T-helper 1 cell treated with Interleukin-12 subunit alpha and Interleukin-12 subunit beta and Interleukin-4 antibody, amounts not matched to agents 30 μg/mL and 1 μg/mL, for 36 hours (primary cell): ENCODE measurements around the gene ACKR2.
"Not testable (repeated sequence)": the region's sequence is repeated elsewhere in the genome, so short reads cannot be mapped to it uniquely, and the experiment has no call there.

Source experiments
- H3K27ac Mint-ChIP-seq: one replicate; pipeline ENCODE4 v1.8.0; 2021; ENCODE audit warnings: mild to moderate bottlenecking, mixed read lengths
- H3K27me3 Mint-ChIP-seq: one replicate; pipeline ENCODE4 v1.8.0; 2021; ENCODE audit warnings: low read depth, mixed read lengths
- H3K36me3 Mint-ChIP-seq: one replicate; pipeline ENCODE4 v1.8.0; 2021; ENCODE audit warnings: low read depth, mixed read lengths
- H3K4me1 Mint-ChIP-seq: one replicate; pipeline ENCODE4 v1.8.0; 2021; ENCODE audit warnings: low read depth, mixed read lengths
- H3K4me3 Mint-ChIP-seq: one replicate; pipeline ENCODE4 v1.8.0; 2021; ENCODE audit warnings: mild to moderate bottlenecking, moderate library complexity, mixed read lengths
- H3K9me3 Mint-ChIP-seq: one replicate; pipeline ENCODE4 v1.8.0; 2021; ENCODE audit warnings: mixed read lengths

The ACKR2 gene

GRCh38 chr3:42811118-42811883 is 2.1 kb downstream of the ACKR2 start:
- H3K27me3 Mint-ChIP-seq = peaks cover 32% of the 10 kb centered on the region
- H3K4me3 Mint-ChIP-seq, H3K36me3 Mint-ChIP-seq, H3K4me1 Mint-ChIP-seq, H3K27ac Mint-ChIP-seq, H3K9me3 Mint-ChIP-seq: not testable (repeated sequence)

GRCh38 chr3:42814246-42814645 is 5.0 kb downstream of the ACKR2 start:
- Mint-ChIP-seq H3K27ac (no peak overlapping the region), H3K9me3 (no peaks in the 10 kb centered on the region), H3K27me3 (peaks cover 20% of the 10 kb centered on the region), H3K4me1 (no peaks in the 10 kb centered on the region), H3K4me3 (no peak overlapping the region), H3K36me3 (no peaks in the 10 kb centered on the region)

GRCh38 chr3:42814914-42815507 is 5.8 kb downstream of the ACKR2 start:
- Mint-ChIP-seq H3K4me3 (no peak overlapping the region), H3K27ac (no peak overlapping the region), H3K4me1 (no peaks in the 10 kb centered on the region), H3K36me3 (no peaks in the 10 kb centered on the region), H3K9me3 (no peaks in the 10 kb centered on the region), H3K27me3 (peaks cover 17% of the 10 kb centered on the region)

- no peaks in the 10 kb centered on the region for H3K9me3 Mint-ChIP-seq
Observed at GRCh38 chr3:42815826-42816225, 6.6 kb downstream of the ACKR2 start.

GRCh38 chr3:42819351-42819965 is 10.2 kb downstream of the ACKR2 start:
- Mint-ChIP-seq H3K4me1 (peaks cover 6% of the 10 kb centered on the region), H3K27ac (no peak overlapping the region), H3K36me3 (no peaks in the 10 kb centered on the region), H3K9me3 (no peaks in the 10 kb centered on the region), H3K4me3 (no peak overlapping the region), H3K27me3 (peaks cover 11% of the 10 kb centered on the region)

More at GRCh38 chr3:42815826-42816225, 6.6 kb downstream of the ACKR2 start:
- Mint-ChIP-seq H3K27ac (no peak overlapping the region), H3K27me3 (peaks cover 12% of the 10 kb centered on the region), H3K4me1 (no peaks in the 10 kb centered on the region), H3K36me3 (no peaks in the 10 kb centered on the region), H3K4me3 (no peak overlapping the region)

- H3K27ac Mint-ChIP-seq = no peak overlapping the region
- H3K9me3 Mint-ChIP-seq = no peaks in the 10 kb centered on the region
- H3K4me1 Mint-ChIP-seq = peaks cover 6% of the 10 kb centered on the region
- H3K27me3 Mint-ChIP-seq = peaks cover 5% of the 10 kb centered on the region
- no peaks in the 10 kb centered on the region for H3K36me3 Mint-ChIP-seq
- H3K4me3 Mint-ChIP-seq = no peak overlapping the region
Observed at GRCh38 chr3:42820746-42821051, 11.5 kb downstream of the ACKR2 start.

- Mint-ChIP-seq H3K4me1 (peaks cover 6% of the 10 kb centered on the region), H3K4me3 (no peak overlapping the region), H3K9me3 (no peaks in the 10 kb centered on the region), H3K27ac (no peak overlapping the region), H3K27me3 (peaks cover 18% of the 10 kb centered on the region), H3K36me3 (no peaks in the 10 kb centered on the region)
Observed at GRCh38 chr3:42822828-42823227, 13.6 kb downstream of the ACKR2 start.

GRCh38 chr3:42823351-42823750 is 14.1 kb downstream of the ACKR2 start:
- Mint-ChIP-seq H3K4me3 (no peak overlapping the region), H3K9me3 (no peaks in the 10 kb centered on the region), H3K27me3 (peaks cover 19% of the 10 kb centered on the region), H3K4me1 (peaks cover 6% of the 10 kb centered on the region), H3K36me3 (no peaks in the 10 kb centered on the region), H3K27ac (no peak overlapping the region)

GRCh38 chr3:42826141-42826540 is 16.9 kb downstream of the ACKR2 start:
- peaks cover 32% of the 10 kb centered on the region for H3K27me3 Mint-ChIP-seq
- H3K9me3 Mint-ChIP-seq = no peaks in the 10 kb centered on the region
- no peak overlapping the region for H3K27ac Mint-ChIP-seq
- H3K4me1 Mint-ChIP-seq = peaks cover 6% of the 10 kb centered on the region
- H3K36me3 Mint-ChIP-seq = no peaks in the 10 kb centered on the region
- H3K4me3 Mint-ChIP-seq = no peak overlapping the region

- Mint-ChIP-seq H3K4me1 (peaks cover 10% of the 10 kb centered on the region), H3K27me3 (peaks cover 32% of the 10 kb centered on the region), H3K9me3 (no peaks in the 10 kb centered on the region), H3K36me3 (no peaks in the 10 kb centered on the region), H3K4me3 (no peak overlapping the region), H3K27ac (no peak overlapping the region)
Observed at GRCh38 chr3:42827023-42827422, 17.8 kb downstream of the ACKR2 start.

- Mint-ChIP-seq H3K27me3 (peaks cover 32% of the 10 kb centered on the region), H3K9me3 (no peaks in the 10 kb centered on the region), H3K36me3 (no peaks in the 10 kb centered on the region), H3K27ac (no peak overlapping the region), H3K4me3 (no peak overlapping the region), H3K4me1 (peaks cover 10% of the 10 kb centered on the region)
Observed at GRCh38 chr3:42827654-42828053, 18.4 kb downstream of the ACKR2 start.

- no peaks in the 10 kb centered on the region for H3K9me3 Mint-ChIP-seq
- H3K36me3 Mint-ChIP-seq = no peaks in the 10 kb centered on the region
- peaks cover 32% of the 10 kb centered on the region for H3K27me3 Mint-ChIP-seq
- no peak overlapping the region for H3K27ac Mint-ChIP-seq
- H3K4me1 Mint-ChIP-seq = peaks cover 4% of the 10 kb centered on the region
- H3K4me3 Mint-ChIP-seq = no peak overlapping the region
Observed at GRCh38 chr3:42829083-42829627, 19.9 kb downstream of the ACKR2 start.

GRCh38 chr3:42829628-42830436 is 20.6 kb downstream of the ACKR2 start:
- no peak overlapping the region for H3K27ac Mint-ChIP-seq
- H3K4me1 Mint-ChIP-seq = peaks cover 4% of the 10 kb centered on the region
- H3K4me3 Mint-ChIP-seq = no peak overlapping the region
- H3K36me3 Mint-ChIP-seq = no peaks in the 10 kb centered on the region
- no peaks in the 10 kb centered on the region for H3K9me3 Mint-ChIP-seq
- H3K27me3 Mint-ChIP-seq = peaks cover 32% of the 10 kb centered on the region

GRCh38 chr3:42830437-42831320 is 21.4 kb downstream of the ACKR2 start:
- Mint-ChIP-seq H3K27ac (no peak overlapping the region), H3K27me3 (peaks cover 29% of the 10 kb centered on the region), H3K4me1 (peaks cover 4% of the 10 kb centered on the region), H3K9me3 (no peaks in the 10 kb centered on the region), H3K36me3 (no peaks in the 10 kb centered on the region), H3K4me3 (no peak overlapping the region)
